Caco-2 (cell line): ENCODE data around the gene RUFY2. TPM values are rescaled to one million over a fixed set of nuclear protein-coding genes. Genes with fewer than 3 reads are reported as not detected.

Experiments
- BruUV-seq: library from RNA; stranded (reverse); fragments of 400-500 nt; replicated peaks from 2 replicates; lab custom pipeline; 2021; lab: Mats Ljungman, UMichigan
- CTCF ChIA-PET: fragments of 300-600 bp; sonication (Branson Sonifier 250); formaldehyde crosslinking; loops from one replicate; lab custom pipeline; 2022; ENCODE audit warnings: antibody characterized with exemption; lab: Charles Lee
- POLR2A ChIA-PET: fragments of 300-600 bp; sonication (Branson Sonifier 250); formaldehyde crosslinking; loops from one replicate; lab custom pipeline; 2022; ENCODE audit warnings: antibody characterized with exemption; lab: Charles Lee
- DNase-seq, 2 experiments: peaks; one replicate each; pipeline versions ENCODE4 v3.0.0 to v3.0.0-alpha.2; 2020 to 2022
- H3K27me3 ChIP-seq: replicated peaks from 2 replicates; pipeline ENCODE4 v1.6.0; 2011; ENCODE audit warnings: low read length; ENCODE audit not compliant: control insufficient read depth, insufficient read depth
- H3K36me3 ChIP-seq: 2 replicates; pipeline ENCODE4 v1.5.1; 2011; ENCODE audit warnings: low read length; ENCODE audit not compliant: control insufficient read depth, insufficient read depth
- H3K4me1 ChIP-seq: fragments of 250-450 bp; sonication (Bioruptor Pico); 2 replicates; pipeline ENCODE4 v1.5.1; 2020; ENCODE audit warnings: mild to moderate bottlenecking
- H3K4me3 ChIP-seq: 2 replicates; pipeline ENCODE4 v1.5.1; 2011; ENCODE audit warnings: low read depth, mild to moderate bottlenecking, control low read depth, low read length
- H3K9me3 ChIP-seq: fragments of 250-450 bp; sonication (Bioruptor Pico); 2 replicates; pipeline ENCODE4 v1.5.1; 2020; ENCODE audit warnings: mild to moderate bottlenecking, moderate library complexity
- H3K27ac Mint-ChIP-seq: one replicate; pipeline ENCODE4 v1.8.0; 2022; ENCODE audit warnings: mixed read lengths; ENCODE audit not compliant: unreplicated experiment
- H3K27me3 Mint-ChIP-seq: one replicate; pipeline ENCODE4 v1.8.0; 2022; ENCODE audit warnings: mixed read lengths; ENCODE audit not compliant: insufficient read depth, unreplicated experiment
- H3K36me3 Mint-ChIP-seq: one replicate; pipeline ENCODE4 v1.8.0; 2022; ENCODE audit warnings: mild to moderate bottlenecking, mixed read lengths; ENCODE audit not compliant: insufficient read depth, unreplicated experiment
- H3K4me1 Mint-ChIP-seq: one replicate; pipeline ENCODE4 v1.8.0; 2022; ENCODE audit warnings: low read depth, mixed read lengths; ENCODE audit not compliant: unreplicated experiment
- H3K4me3 Mint-ChIP-seq: one replicate; pipeline ENCODE4 v1.8.0; 2022; ENCODE audit warnings: mild to moderate bottlenecking, moderate library complexity, mixed read lengths; ENCODE audit not compliant: unreplicated experiment
- H3K9me3 Mint-ChIP-seq: one replicate; pipeline ENCODE4 v1.8.0; 2022; ENCODE audit warnings: mixed read lengths; ENCODE audit not compliant: unreplicated experiment
- CTCF ChIP-seq, 2 experiments: fragments of 200-600 bp in 1 of 2; IDR thresholded peaks; 1 replicate in 1 of 2; 2 replicates in 1 of 2; pipeline versions ENCODE4 v1.5.1 to v1.8.0; 2011 to 2022; ENCODE audit warnings: antibody characterized with exemption in 1 of 2, control low read depth in 1 of 2, inconsistent platforms in 1 of 2, low read depth in 1 of 2, low read length in 1 of 2, mild to moderate bottlenecking in 1 of 2, moderate library complexity in 1 of 2; ENCODE audit not compliant: insufficient read depth in 1 of 2, severe bottlenecking in 1 of 2, unreplicated experiment in 1 of 2
- intact Hi-C: fragments of 100-400 bp; cut with micrococcal nuclease; formaldehyde crosslinking; loops from one replicate; pipeline ENCODE4 v1.10.0; 2022; ENCODE audit not compliant: unreplicated experiment
- total RNA-seq: library from RNA; stranded (reverse); gene quantifications from 2 replicates; pipeline ENCODE4 v1.2.3, GENCODE V29; 2022

Gene RUFY2
- total RNA-seq, 1 experiment from 2014 or later: 44.0 TPM

GRCh38 chr10:68332259-68333057 is 74.6 kb downstream of the RUFY2 start, which contains the start of gene PBLD:
TSS of gene PBLD (minus strand) at chr10:68332928. CDS start at chr10:68306844, 26,084 bp downstream.
- Histone ChIP-seq H3K4me1 (peaks cover 25% of the 10 kb centered on the region), H3K27me3 (no peaks in the 10 kb centered on the region), H3K36me3 (no peaks in the 10 kb centered on the region), H3K9me3 (no peaks in the 10 kb centered on the region), H3K4me3 (peak within 1 kb of the TSS; percentile 68)
- ChIA-PET CTCF (interaction anchor here (0.6 to 2.5 kb wide), 11 partner anchors 16 to 961 kb away, joined by 3 to 35 read pairs (median 5); partner anchors contain the start of gene STOX1), POLR2A (interaction anchor here (0.5 to 2.1 kb wide), 29 partner anchors 9 to 638 kb away, joined by 3 to 37 read pairs (median 5); partner anchors contain the start of genes ATOH7 and RUFY2)
- no TSS peak for BruUV-seq
- peak within 1 kb of the TSS; percentile 100 for H3K27ac Mint-ChIP-seq
- peaks cover 72% of the 10 kb centered on the region for H3K36me3 Mint-ChIP-seq
- H3K4me1 Mint-ChIP-seq: peaks cover 49% of the 10 kb centered on the region
- intact Hi-C loops: loop anchor here (1.0 to 10.0 kb wide), 4 partner anchors 124 to 478 kb away; partner anchors contain the start of genes HERC4 and SIRT1
- H3K9me3 Mint-ChIP-seq: no peaks in the 10 kb centered on the region
- peak within 1 kb of the TSS; percentile 87 for H3K4me3 Mint-ChIP-seq
- no peaks in the 10 kb centered on the region for H3K27me3 Mint-ChIP-seq
- peak; percentile 89 to 93 for DNase-seq
- TF ChIP-seq CTCF (IDR thresholded peaks at IDR 0.05; ENCODE audit: insufficient read depth in 1 of 2, low read depth in 1 of 2, low read length in 1 of 2, severe bottlenecking in 1 of 2, unreplicated experiment in 1 of 2): peak in 1 of 2 experiments; percentile 74

GRCh38 chr10:68331455-68332258 is 75.4 kb downstream of the RUFY2 start, which contains the start of gene HNRNPH3:
TSS of gene HNRNPH3 (plus strand) at chr10:68332064. CDS start at chr10:68337222, 5,158 bp downstream.
- POLR2A ChIA-PET: interaction anchor here (0.5 to 2.1 kb wide), 33 partner anchors 8 to 896 kb away, joined by 3 to 37 read pairs (median 5); partner anchors contain the start of genes ATOH7 and RUFY2
- peak in 1 of 2 experiments; percentile 1 for TF ChIP-seq CTCF (IDR thresholded peaks at IDR 0.05; ENCODE audit: insufficient read depth in 1 of 2, low read depth in 1 of 2, low read length in 1 of 2, severe bottlenecking in 1 of 2, unreplicated experiment in 1 of 2)
- Mint-ChIP-seq H3K4me3 (peak within 1 kb of the TSS; percentile 87), H3K27ac (peak within 1 kb of the TSS; percentile 100), H3K9me3 (no peaks in the 10 kb centered on the region), H3K4me1 (peaks cover 45% of the 10 kb centered on the region), H3K27me3 (no peaks in the 10 kb centered on the region), H3K36me3 (peaks cover 64% of the 10 kb centered on the region)
- Histone ChIP-seq H3K4me1 (peaks cover 21% of the 10 kb centered on the region), H3K9me3 (no peaks in the 10 kb centered on the region), H3K36me3 (no peaks in the 10 kb centered on the region), H3K27me3 (no peaks in the 10 kb centered on the region), H3K4me3 (peak within 1 kb of the TSS; percentile 68)
- peak; percentile 99 to 100 for DNase-seq
- BruUV-seq: TSS peak; percentile 73
- CTCF ChIA-PET: interaction anchor here (0.5 to 2.5 kb wide), 12 partner anchors 17 to 962 kb away, joined by 3 to 35 read pairs (median 5); partner anchors contain the start of gene STOX1
- intact Hi-C loops: loop anchor here (1.0 to 10.0 kb wide), 8 partner anchors 12 to 477 kb away; partner anchors contain the start of genes HERC4 and SIRT1
